HepG2 (cell line): ENCODE data around the gene DUS2. TPM values are rescaled to one million over a fixed set of nuclear protein-coding genes. Genes with fewer than 3 reads are reported as not detected.

ENCODE experiments used
- DRAP1 ChIP-seq: IDR thresholded peaks from 2 replicates; pipeline ENCODE4 v1.6.1; 2016; ENCODE audit warnings: missing genetic modification reagents, missing compliant biosample characterization
- FOXP4 ChIP-seq: sonication (generic); formaldehyde crosslinking; IDR thresholded peaks from 2 replicates; pipeline ENCODE4 v1.4.0; 2020; ENCODE audit warnings: missing genetic modification reagents
- GATA4 ChIP-seq: sonication (generic); IDR thresholded peaks from 2 replicates; pipeline ENCODE4 v1.6.1; 2016; ENCODE audit warnings: antibody characterized with exemption, low read depth, borderline replicate concordance
- PITX1 ChIP-seq: sonication (generic); formaldehyde crosslinking; IDR thresholded peaks from 2 replicates; pipeline ENCODE4 v1.5.1; 2020; ENCODE audit warnings: mild to moderate bottlenecking, missing genetic modification reagents
- PRMT3 ChIP-seq: sonication (generic); formaldehyde crosslinking; IDR thresholded peaks from 2 replicates; pipeline ENCODE4 v1.8.1; 2022; ENCODE audit warnings: low read depth, mild to moderate bottlenecking, moderate library complexity, missing genetic modification reagents, borderline replicate concordance
- TBX3 ChIP-seq: fragments of 450-650 bp; IDR thresholded peaks from 2 replicates; pipeline ENCODE4 v1.6.1; 2017; ENCODE audit warnings: antibody characterized with exemption, mild to moderate bottlenecking, inconsistent platforms, borderline replicate concordance
- ZNF253 ChIP-seq: sonication (generic); formaldehyde crosslinking; IDR thresholded peaks from 2 replicates; pipeline ENCODE4 v1.8.0; 2022; ENCODE audit warnings: mild to moderate bottlenecking, missing genetic modification reagents, borderline replicate concordance
- ZNF557 ChIP-seq: sonication (generic); formaldehyde crosslinking; IDR thresholded peaks from 2 replicates; pipeline ENCODE4 v1.4.0; 2020; ENCODE audit warnings: missing genetic modification reagents
- polyA plus RNA-seq, 8 experiments: library from polyadenylated mRNA; depleted of rRNA in 3 of 8; stranded (reverse) in 7 of 8; unstranded in 1 of 8; fragments of >200 nt; fragmentation: Illumina TruSeq in 4 of 8; extraction: Trizol in 4 of 8; gene quantifications; 2 replicates each; pipeline versions ENCODE4 v1.2.1 to v1.2.3, GENCODE V29; 2011 to 2016; ENCODE audit warnings: low read depth in 4 of 8, missing spikeins in 1 of 8, mixed read lengths in 1 of 8; ENCODE audit not compliant: insufficient read depth in 1 of 8
- total RNA-seq, 5 experiments: library from RNA; depleted of rRNA; stranded (reverse); fragments of >200 nt; fragmentation: Illumina TruSeq; extraction: Trizol; gene quantifications; 2 replicates each; pipeline ENCODE4 v1.2.3, GENCODE V29; 2016; ENCODE audit warnings: low read depth in 1 of 5
- TF ChIP-seq, protein P1 (sequence below): sonication (generic); formaldehyde crosslinking; IDR thresholded peaks from 2 replicates; pipeline ENCODE4 v1.4.0; 2020; ENCODE audit warnings: missing genetic modification reagents
- TF ChIP-seq, protein P2 (sequence below): conservative IDR thresholded peaks from 2 replicates; pipeline ENCODE4 v1.6.1; 2018; ENCODE audit warnings: missing genetic modification reagents
- TF ChIP-seq, protein P3 (sequence below): sonication (generic); formaldehyde crosslinking; IDR thresholded peaks from 2 replicates; pipeline ENCODE4 v1.4.0; 2020; ENCODE audit warnings: missing genetic modification reagents
- TF ChIP-seq, protein P4 (sequence below): sonication (generic); formaldehyde crosslinking; conservative IDR thresholded peaks from 2 replicates; pipeline ENCODE4 v1.4.0; 2020; ENCODE audit warnings: mild to moderate bottlenecking, missing genetic modification reagents, moderate library complexity

The DUS2 gene
- total and polyA plus RNA-seq, 2 of the 13 experiments (the other 11 are each of a cell fraction or from before 2014, with no cell fraction given), result 17.8 to 25.1 TPM

DNA sequence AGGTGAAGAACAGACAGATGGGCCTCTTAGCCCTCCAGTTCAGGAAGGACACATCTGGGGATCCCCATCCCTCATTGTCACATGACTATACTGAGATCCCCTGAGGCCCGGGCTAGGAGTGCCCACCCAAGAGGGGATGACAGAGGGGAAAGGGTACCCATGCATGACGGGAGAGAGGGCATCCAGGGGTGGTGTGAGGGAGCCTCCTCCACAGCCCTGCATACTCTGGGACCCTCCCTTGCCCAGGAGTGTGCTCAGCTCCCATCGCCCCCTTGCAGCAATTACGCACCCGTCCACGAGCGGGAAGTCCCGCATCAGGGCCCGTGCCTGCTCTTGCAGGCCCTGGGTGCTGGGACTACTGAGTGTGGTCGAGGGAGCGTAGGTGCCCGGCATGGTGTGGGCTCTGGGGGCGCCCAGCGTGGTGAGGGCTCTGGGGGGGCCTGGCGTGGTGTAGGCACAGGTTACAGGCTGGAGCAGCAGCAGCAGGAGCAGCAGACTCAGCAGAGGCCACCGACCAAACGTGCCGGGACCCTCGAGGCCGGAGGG, 30.4 kb upstream of the DUS2 start (continued):
- TF ChIP-seq, protein P1, sequence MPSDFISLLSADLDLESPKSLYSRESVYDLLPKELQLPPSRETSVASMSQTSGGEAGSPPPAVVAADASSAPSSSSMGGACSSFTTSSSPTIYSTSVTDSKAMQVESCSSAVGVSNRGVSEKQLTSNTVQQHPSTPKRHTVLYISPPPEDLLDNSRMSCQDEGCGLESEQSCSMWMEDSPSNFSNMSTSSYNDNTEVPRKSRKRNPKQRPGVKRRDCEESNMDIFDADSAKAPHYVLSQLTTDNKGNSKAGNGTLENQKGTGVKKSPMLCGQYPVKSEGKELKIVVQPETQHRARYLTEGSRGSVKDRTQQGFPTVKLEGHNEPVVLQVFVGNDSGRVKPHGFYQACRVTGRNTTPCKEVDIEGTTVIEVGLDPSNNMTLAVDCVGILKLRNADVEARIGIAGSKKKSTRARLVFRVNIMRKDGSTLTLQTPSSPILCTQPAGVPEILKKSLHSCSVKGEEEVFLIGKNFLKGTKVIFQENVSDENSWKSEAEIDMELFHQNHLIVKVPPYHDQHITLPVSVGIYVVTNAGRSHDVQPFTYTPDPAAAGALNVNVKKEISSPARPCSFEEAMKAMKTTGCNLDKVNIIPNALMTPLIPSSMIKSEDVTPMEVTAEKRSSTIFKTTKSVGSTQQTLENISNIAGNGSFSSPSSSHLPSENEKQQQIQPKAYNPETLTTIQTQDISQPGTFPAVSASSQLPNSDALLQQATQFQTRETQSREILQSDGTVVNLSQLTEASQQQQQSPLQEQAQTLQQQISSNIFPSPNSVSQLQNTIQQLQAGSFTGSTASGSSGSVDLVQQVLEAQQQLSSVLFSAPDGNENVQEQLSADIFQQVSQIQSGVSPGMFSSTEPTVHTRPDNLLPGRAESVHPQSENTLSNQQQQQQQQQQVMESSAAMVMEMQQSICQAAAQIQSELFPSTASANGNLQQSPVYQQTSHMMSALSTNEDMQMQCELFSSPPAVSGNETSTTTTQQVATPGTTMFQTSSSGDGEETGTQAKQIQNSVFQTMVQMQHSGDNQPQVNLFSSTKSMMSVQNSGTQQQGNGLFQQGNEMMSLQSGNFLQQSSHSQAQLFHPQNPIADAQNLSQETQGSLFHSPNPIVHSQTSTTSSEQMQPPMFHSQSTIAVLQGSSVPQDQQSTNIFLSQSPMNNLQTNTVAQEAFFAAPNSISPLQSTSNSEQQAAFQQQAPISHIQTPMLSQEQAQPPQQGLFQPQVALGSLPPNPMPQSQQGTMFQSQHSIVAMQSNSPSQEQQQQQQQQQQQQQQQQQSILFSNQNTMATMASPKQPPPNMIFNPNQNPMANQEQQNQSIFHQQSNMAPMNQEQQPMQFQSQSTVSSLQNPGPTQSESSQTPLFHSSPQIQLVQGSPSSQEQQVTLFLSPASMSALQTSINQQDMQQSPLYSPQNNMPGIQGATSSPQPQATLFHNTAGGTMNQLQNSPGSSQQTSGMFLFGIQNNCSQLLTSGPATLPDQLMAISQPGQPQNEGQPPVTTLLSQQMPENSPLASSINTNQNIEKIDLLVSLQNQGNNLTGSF (CRISPR knock-in tag), result no peak
- no peak for TF ChIP-seq FOXP4 (CRISPR knock-in tag)
- TF ChIP-seq GATA4, result no peak
- TF ChIP-seq, protein P2, sequence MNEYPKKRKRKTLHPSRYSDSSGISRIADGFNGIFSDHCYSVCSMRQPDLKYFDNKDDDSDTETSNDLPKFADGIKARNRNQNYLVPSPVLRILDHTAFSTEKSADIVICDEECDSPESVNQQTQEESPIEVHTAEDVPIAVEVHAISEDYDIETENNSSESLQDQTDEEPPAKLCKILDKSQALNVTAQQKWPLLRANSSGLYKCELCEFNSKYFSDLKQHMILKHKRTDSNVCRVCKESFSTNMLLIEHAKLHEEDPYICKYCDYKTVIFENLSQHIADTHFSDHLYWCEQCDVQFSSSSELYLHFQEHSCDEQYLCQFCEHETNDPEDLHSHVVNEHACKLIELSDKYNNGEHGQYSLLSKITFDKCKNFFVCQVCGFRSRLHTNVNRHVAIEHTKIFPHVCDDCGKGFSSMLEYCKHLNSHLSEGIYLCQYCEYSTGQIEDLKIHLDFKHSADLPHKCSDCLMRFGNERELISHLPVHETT (CRISPR knock-in tag), result no peak
- no peak for TF ChIP-seq PITX1 (CRISPR knock-in tag)
- TF ChIP-seq, protein P3, sequence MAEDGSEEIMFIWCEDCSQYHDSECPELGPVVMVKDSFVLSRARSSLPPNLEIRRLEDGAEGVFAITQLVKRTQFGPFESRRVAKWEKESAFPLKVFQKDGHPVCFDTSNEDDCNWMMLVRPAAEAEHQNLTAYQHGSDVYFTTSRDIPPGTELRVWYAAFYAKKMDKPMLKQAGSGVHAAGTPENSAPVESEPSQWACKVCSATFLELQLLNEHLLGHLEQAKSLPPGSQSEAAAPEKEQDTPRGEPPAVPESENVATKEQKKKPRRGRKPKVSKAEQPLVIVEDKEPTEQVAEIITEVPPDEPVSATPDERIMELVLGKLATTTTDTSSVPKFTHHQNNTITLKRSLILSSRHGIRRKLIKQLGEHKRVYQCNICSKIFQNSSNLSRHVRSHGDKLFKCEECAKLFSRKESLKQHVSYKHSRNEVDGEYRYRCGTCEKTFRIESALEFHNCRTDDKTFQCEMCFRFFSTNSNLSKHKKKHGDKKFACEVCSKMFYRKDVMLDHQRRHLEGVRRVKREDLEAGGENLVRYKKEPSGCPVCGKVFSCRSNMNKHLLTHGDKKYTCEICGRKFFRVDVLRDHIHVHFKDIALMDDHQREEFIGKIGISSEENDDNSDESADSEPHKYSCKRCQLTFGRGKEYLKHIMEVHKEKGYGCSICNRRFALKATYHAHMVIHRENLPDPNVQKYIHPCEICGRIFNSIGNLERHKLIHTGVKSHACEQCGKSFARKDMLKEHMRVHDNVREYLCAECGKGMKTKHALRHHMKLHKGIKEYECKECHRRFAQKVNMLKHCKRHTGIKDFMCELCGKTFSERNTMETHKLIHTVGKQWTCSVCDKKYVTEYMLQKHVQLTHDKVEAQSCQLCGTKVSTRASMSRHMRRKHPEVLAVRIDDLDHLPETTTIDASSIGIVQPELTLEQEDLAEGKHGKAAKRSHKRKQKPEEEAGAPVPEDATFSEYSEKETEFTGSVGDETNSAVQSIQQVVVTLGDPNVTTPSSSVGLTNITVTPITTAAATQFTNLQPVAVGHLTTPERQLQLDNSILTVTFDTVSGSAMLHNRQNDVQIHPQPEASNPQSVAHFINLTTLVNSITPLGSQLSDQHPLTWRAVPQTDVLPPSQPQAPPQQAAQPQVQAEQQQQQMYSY (CRISPR knock-in tag), result no peak
- TF ChIP-seq, protein P4, sequence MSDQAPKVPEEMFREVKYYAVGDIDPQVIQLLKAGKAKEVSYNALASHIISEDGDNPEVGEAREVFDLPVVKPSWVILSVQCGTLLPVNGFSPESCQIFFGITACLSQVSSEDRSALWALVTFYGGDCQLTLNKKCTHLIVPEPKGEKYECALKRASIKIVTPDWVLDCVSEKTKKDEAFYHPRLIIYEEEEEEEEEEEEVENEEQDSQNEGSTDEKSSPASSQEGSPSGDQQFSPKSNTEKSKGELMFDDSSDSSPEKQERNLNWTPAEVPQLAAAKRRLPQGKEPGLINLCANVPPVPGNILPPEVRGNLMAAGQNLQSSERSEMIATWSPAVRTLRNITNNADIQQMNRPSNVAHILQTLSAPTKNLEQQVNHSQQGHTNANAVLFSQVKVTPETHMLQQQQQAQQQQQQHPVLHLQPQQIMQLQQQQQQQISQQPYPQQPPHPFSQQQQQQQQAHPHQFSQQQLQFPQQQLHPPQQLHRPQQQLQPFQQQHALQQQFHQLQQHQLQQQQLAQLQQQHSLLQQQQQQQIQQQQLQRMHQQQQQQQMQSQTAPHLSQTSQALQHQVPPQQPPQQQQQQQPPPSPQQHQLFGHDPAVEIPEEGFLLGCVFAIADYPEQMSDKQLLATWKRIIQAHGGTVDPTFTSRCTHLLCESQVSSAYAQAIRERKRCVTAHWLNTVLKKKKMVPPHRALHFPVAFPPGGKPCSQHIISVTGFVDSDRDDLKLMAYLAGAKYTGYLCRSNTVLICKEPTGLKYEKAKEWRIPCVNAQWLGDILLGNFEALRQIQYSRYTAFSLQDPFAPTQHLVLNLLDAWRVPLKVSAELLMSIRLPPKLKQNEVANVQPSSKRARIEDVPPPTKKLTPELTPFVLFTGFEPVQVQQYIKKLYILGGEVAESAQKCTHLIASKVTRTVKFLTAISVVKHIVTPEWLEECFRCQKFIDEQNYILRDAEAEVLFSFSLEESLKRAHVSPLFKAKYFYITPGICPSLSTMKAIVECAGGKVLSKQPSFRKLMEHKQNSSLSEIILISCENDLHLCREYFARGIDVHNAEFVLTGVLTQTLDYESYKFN (CRISPR knock-in tag), result no peak
- 0 out of 2 replicates have a peak, but pooled peaks have one; percentile 11 for TF ChIP-seq PRMT3
- TF ChIP-seq ZNF557, result no peak
- TF ChIP-seq ZNF253 (CRISPR knock-in tag), result peak; percentile 70
- TF ChIP-seq TBX3, result no peak
- TF ChIP-seq DRAP1 (CRISPR knock-in tag), result no peak
